ENCODE measurements around the gene TMBIM1.

Gene TMBIM1

GRCh38 chr2:218259099-218259961, 33.0 kb downstream of the TMBIM1 start:
- no peak for DNase-seq
- peaks cover 49% of the 10 kb centered on the region for H3K4me1 Mint-ChIP-seq
- H3K4me3 Mint-ChIP-seq: peak overlapping the region; percentile 24
- H3K27me3 Mint-ChIP-seq (ENCODE audit: low read depth, poor library complexity): no peaks in the 10 kb centered on the region
- no peak for TF ChIP-seq CTCF (IDR thresholded peaks at IDR 0.05)
- no peaks in the 10 kb centered on the region for H3K9me3 Mint-ChIP-seq
- H3K27ac Mint-ChIP-seq: peak overlapping the region; percentile 66
- H3K36me3 Mint-ChIP-seq (ENCODE audit: low read depth): peaks cover 21% of the 10 kb centered on the region

- H3K27ac Mint-ChIP-seq: peak overlapping the region; percentile 49
- peaks cover 30% of the 10 kb centered on the region for H3K36me3 Mint-ChIP-seq (ENCODE audit: low read depth)
- H3K4me3 Mint-ChIP-seq: no peak overlapping the region
Measured at GRCh38 chr2:218257390-218257981, 34.8 kb downstream of the TMBIM1 start.

GRCh38 chr2:218256612-218257350, 35.5 kb downstream of the TMBIM1 start:
- no peak overlapping the region for H3K4me3 Mint-ChIP-seq
- peaks cover 35% of the 10 kb centered on the region for H3K4me1 Mint-ChIP-seq
- H3K27ac Mint-ChIP-seq: no peak overlapping the region
- H3K27me3 Mint-ChIP-seq (ENCODE audit: low read depth, poor library complexity): no peaks in the 10 kb centered on the region
- H3K36me3 Mint-ChIP-seq (ENCODE audit: low read depth): peaks cover 32% of the 10 kb centered on the region
- no peak for TF ChIP-seq CTCF (IDR thresholded peaks at IDR 0.05)
- H3K9me3 Mint-ChIP-seq: no peaks in the 10 kb centered on the region
- DNase-seq: no peak

More at GRCh38 chr2:218257390-218257981, 34.8 kb downstream of the TMBIM1 start:
- Mint-ChIP-seq H3K27me3 (ENCODE audit: low read depth, poor library complexity) (no peaks in the 10 kb centered on the region), H3K4me1 (peaks cover 39% of the 10 kb centered on the region), H3K9me3 (no peaks in the 10 kb centered on the region)
- peak; percentile 47 for DNase-seq
- peak; percentile 43 for TF ChIP-seq CTCF (IDR thresholded peaks at IDR 0.05)

- no peak overlapping the region for H3K27ac Mint-ChIP-seq
- H3K27me3 Mint-ChIP-seq (ENCODE audit: low read depth, poor library complexity): no peaks in the 10 kb centered on the region
- H3K4me3 Mint-ChIP-seq: no peak overlapping the region
- peaks cover 22% of the 10 kb centered on the region for H3K4me1 Mint-ChIP-seq
- no peak for TF ChIP-seq CTCF (IDR thresholded peaks at IDR 0.05)
- H3K36me3 Mint-ChIP-seq (ENCODE audit: low read depth): peaks cover 45% of the 10 kb centered on the region
- no peak for DNase-seq
- no peaks in the 10 kb centered on the region for H3K9me3 Mint-ChIP-seq
Measured at GRCh38 chr2:218255446-218255845, 36.9 kb downstream of the TMBIM1 start.

- H3K27ac Mint-ChIP-seq: no peak overlapping the region
- H3K36me3 Mint-ChIP-seq (ENCODE audit: low read depth): peaks cover 64% of the 10 kb centered on the region
- no peaks in the 10 kb centered on the region for H3K9me3 Mint-ChIP-seq
- DNase-seq: no peak
- H3K4me3 Mint-ChIP-seq: no peak overlapping the region
- TF ChIP-seq CTCF (IDR thresholded peaks at IDR 0.05): no peak
- H3K4me1 Mint-ChIP-seq: peaks cover 4% of the 10 kb centered on the region
- no peaks in the 10 kb centered on the region for H3K27me3 Mint-ChIP-seq (ENCODE audit: low read depth, poor library complexity)
Measured at GRCh38 chr2:218253232-218253625, 39.1 kb downstream of the TMBIM1 start.

All from nephron progenitor cell (in vitro differentiated cells).